CD4-positive, alpha-beta T cell (primary cell): ENCODE results near the gene ENTPD2. TPM values are rescaled to one million over a fixed set of nuclear protein-coding genes. Genes with fewer than 3 reads are reported as not detected.

Experiments
- ATAC-seq: fragments of 200-7000 bp; cut with Tn5 transposase; one replicate; pipeline ENCODE4 v1.10.0; 2022; ENCODE audit warnings: mild to moderate bottlenecking; ENCODE audit not compliant: poor library complexity
- CTCF ChIA-PET: fragments of 350-600 bp; sonication (Branson Sonifier 250); formaldehyde crosslinking; loops from one replicate; lab custom pipeline; 2021; ENCODE audit warnings: antibody characterized with exemption, inconsistent platforms; lab: Charles Lee
- POLR2A ChIA-PET: fragments of 350-600 bp; sonication (Branson Sonifier 250); formaldehyde crosslinking; loops from one replicate; lab custom pipeline; 2021; ENCODE audit warnings: antibody characterized with exemption, inconsistent platforms; lab: Charles Lee
- DNase-seq, 14 experiments: peaks; one replicate each; pipeline ENCODE4 v3.0.0-alpha.2; 2013 to 2020; ENCODE audit warnings: mixed read lengths in 2 of 14
- H3K27ac ChIP-seq, 2 donors: one replicate each; pipeline versions ENCODE4 v1.5.1 to v1.7.0; 2013; ENCODE audit warnings: low read length in 2 of 2, low read depth in 1 of 2, mild to moderate bottlenecking in 1 of 2
- H3K27me3 ChIP-seq, 2 experiments: 1 replicate in 1 of 2; 2 replicates in 1 of 2; pipeline versions ENCODE4 v1.6.1 to v1.7.0; 2013; ENCODE audit warnings: low read length in 2 of 2, control low read depth in 1 of 2, mild to moderate bottlenecking in 1 of 2, moderate library complexity in 1 of 2; ENCODE audit not compliant: insufficient read depth in 2 of 2, control insufficient read depth in 1 of 2
- H3K36me3 ChIP-seq: one replicate; pipeline ENCODE4 v1.6.1; 2013; ENCODE audit warnings: low read length, control low read depth; ENCODE audit not compliant: insufficient read depth
- H3K4me1 ChIP-seq: one replicate; pipeline ENCODE4 v1.6.1; 2013; ENCODE audit warnings: low read length, control low read depth; ENCODE audit not compliant: insufficient read depth
- H3K4me3 ChIP-seq: one replicate; pipeline ENCODE4 v1.5.1; 2013; ENCODE audit warnings: mild to moderate bottlenecking, low read length, moderate library complexity
- H3K9me3 ChIP-seq, 2 experiments: 1 replicate in 1 of 2; 2 replicates in 1 of 2; pipeline versions ENCODE4 v1.6.1 to v1.7.0; 2013; ENCODE audit warnings: low read length in 2 of 2, mild to moderate bottlenecking in 2 of 2, control low read depth in 1 of 2, moderate library complexity in 1 of 2; ENCODE audit not compliant: control insufficient read depth in 1 of 2, insufficient read depth in 1 of 2
- H3K27ac Mint-ChIP-seq: one replicate; pipeline ENCODE4 v1.8.0; 2020; ENCODE audit warnings: mixed read lengths
- H3K27me3 Mint-ChIP-seq: one replicate; pipeline ENCODE4 v1.8.0; 2021; ENCODE audit warnings: mixed read lengths
- H3K36me3 Mint-ChIP-seq: one replicate; pipeline ENCODE4 v1.8.0; 2021; ENCODE audit warnings: low read depth, mixed read lengths
- H3K4me1 Mint-ChIP-seq: one replicate; pipeline ENCODE4 v1.8.0; 2021; ENCODE audit warnings: low read depth, mixed read lengths
- H3K4me3 Mint-ChIP-seq: one replicate; pipeline ENCODE4 v1.8.0; 2020; ENCODE audit warnings: mild to moderate bottlenecking, mixed read lengths
- H3K9me3 Mint-ChIP-seq: one replicate; pipeline ENCODE4 v1.8.0; 2020; ENCODE audit warnings: mixed read lengths
- CTCF ChIP-seq: fragments of 200-600 bp; IDR thresholded peaks from one replicate; pipeline ENCODE4 v1.8.0; 2022; ENCODE audit warnings: antibody characterized with exemption, mild to moderate bottlenecking
- intact Hi-C, 2 experiments: fragments of 100-400 bp; cut with DNase I in 1 of 2; cut with micrococcal nuclease in 1 of 2; formaldehyde crosslinking; loops; one replicate each; pipeline versions ENCODE4 v1.15.1 to v1.9.0; 2023 to 2025; cut with DNase I, micrococcal nuclease
- total RNA-seq, 174 experiments: library from RNA in 2 of 174; stranded (reverse) in 2 of 174; gene quantifications; one replicate each; pipeline ENCODE4 v1.2.3 and lab custom pipeline; 2021 to 2026

ENTPD2 gene
- total RNA-seq, 2 experiments from 2014 or later = not detected

GRCh38 chr9:137020771-137021567 is 32.9 kb downstream of the ENTPD2 start:
- H3K27me3 Mint-ChIP-seq = no peaks in the 10 kb centered on the region
- ChIA-PET POLR2A (no interaction called here), CTCF (interaction anchor here (1.1 kb wide), 1 partner anchor 14 kb away, joined by 5 read pairs; no protein-coding TSS in a partner anchor)
- peaks cover 23% of the 10 kb centered on the region for H3K36me3 ChIP-seq
- no peak overlapping the region for H3K27ac ChIP-seq
- no peak overlapping the region for H3K27ac Mint-ChIP-seq
- peaks cover 5% of the 10 kb centered on the region for H3K4me1 Mint-ChIP-seq
- H3K27me3 ChIP-seq = no peaks in the 10 kb centered on the region
- H3K4me3 ChIP-seq = no peak overlapping the region
- no peak overlapping the region for H3K4me3 Mint-ChIP-seq
- intact Hi-C loops = no loop called here
- ATAC-seq (no peak), DNase-seq (no peak)
- no peak for TF ChIP-seq CTCF
- no peaks in the 10 kb centered on the region for H3K9me3 ChIP-seq
- H3K4me1 ChIP-seq = peaks cover 24% of the 10 kb centered on the region
- no peaks in the 10 kb centered on the region for H3K9me3 Mint-ChIP-seq
- H3K36me3 Mint-ChIP-seq = peaks cover 5% of the 10 kb centered on the region

DNA sequence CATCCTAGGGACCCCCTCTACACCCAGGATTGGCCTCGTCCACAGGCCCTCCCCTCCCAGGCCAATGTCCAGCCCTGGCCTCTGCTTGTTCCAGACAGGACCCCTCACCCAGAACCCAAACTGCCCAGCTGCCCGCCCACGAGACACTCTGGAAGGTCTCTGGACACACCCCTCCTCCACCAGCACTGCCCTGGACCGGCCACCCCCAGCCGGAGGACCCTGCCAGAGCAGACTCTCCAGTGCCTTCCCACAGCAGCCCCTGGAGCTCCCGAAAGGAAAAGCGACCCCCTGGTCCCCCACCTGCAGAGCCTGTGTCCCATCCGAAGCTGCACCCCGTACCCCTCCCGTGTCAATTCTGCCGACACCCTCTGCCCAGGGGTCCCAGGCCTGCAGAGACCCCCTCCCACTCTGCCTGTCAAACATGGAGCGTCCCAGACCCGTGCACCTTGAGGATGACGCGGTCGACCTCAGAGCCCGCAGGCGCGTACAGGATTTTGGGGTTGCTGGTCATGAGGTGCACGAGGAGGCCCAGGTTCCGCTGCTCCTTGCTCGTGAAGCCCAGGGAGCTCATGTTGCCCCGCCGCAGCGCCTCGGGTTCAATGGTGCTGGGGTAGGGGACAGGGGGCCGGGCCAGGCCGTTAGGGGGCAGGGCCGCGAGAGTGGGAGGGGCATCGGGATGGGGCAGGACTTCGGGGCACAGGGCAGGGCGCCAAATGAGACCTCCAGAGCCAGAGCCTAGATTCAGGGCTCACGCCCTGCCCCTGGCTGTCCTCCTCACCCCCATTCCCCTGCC is 33.8 kb downstream of the ENTPD2 start:
- H3K4me1 Mint-ChIP-seq = peaks cover 5% of the 10 kb centered on the region
- Histone ChIP-seq H3K27me3 (no peaks in the 10 kb centered on the region), H3K4me3 (no peak overlapping the region), H3K36me3 (peaks cover 29% of the 10 kb centered on the region), H3K9me3 (no peaks in the 10 kb centered on the region), H3K4me1 (peaks cover 17% of the 10 kb centered on the region), H3K27ac (no peak overlapping the region)
- peaks cover 5% of the 10 kb centered on the region for H3K36me3 Mint-ChIP-seq
- POLR2A ChIA-PET = no interaction called here
- CTCF ChIA-PET = no interaction called here
- ATAC-seq (no peak), DNase-seq (no peak)
- no peak overlapping the region for H3K27ac Mint-ChIP-seq
- H3K9me3 Mint-ChIP-seq = no peaks in the 10 kb centered on the region
- no peaks in the 10 kb centered on the region for H3K27me3 Mint-ChIP-seq
- intact Hi-C loops = no loop called here
- no peak overlapping the region for H3K4me3 Mint-ChIP-seq
- TF ChIP-seq CTCF = no peak

- TF ChIP-seq CTCF = no peak
- no peaks in the 10 kb centered on the region for H3K9me3 Mint-ChIP-seq
- no peak overlapping the region for H3K4me3 Mint-ChIP-seq
- H3K4me3 ChIP-seq = no peak overlapping the region
- POLR2A ChIA-PET = interaction anchor here (1.2 kb wide), 1 partner anchor 59 kb away, joined by 3 read pairs; no protein-coding TSS in a partner anchor
- H3K27ac ChIP-seq = no peak overlapping the region
- peaks cover 5% of the 10 kb centered on the region for H3K36me3 Mint-ChIP-seq
- H3K36me3 ChIP-seq = peaks cover 37% of the 10 kb centered on the region
- ATAC-seq = no peak
- no peaks in the 10 kb centered on the region for H3K9me3 ChIP-seq
- CTCF ChIA-PET = no interaction called here
- no peak overlapping the region for H3K27ac Mint-ChIP-seq
- intact Hi-C loops = no loop called here
- no peaks in the 10 kb centered on the region for H3K27me3 Mint-ChIP-seq
- peaks cover 5% of the 10 kb centered on the region for H3K4me1 Mint-ChIP-seq
- DNase-seq = no peak
- no peaks in the 10 kb centered on the region for H3K27me3 ChIP-seq
- H3K4me1 ChIP-seq = peaks cover 10% of the 10 kb centered on the region
These were observed 34.9 kb downstream of the ENTPD2 start for GRCh38 chr9:137018761-137019559.
